CD1c-positive myeloid dendritic cell (primary cell): ENCODE measurements around the gene PMPCA.

Experiments used
- DNase-seq: peaks from one replicate; pipeline ENCODE4 v3.0.0-alpha.2; 2016; ENCODE audit errors: extremely low spot score

PMPCA gene

DNA sequence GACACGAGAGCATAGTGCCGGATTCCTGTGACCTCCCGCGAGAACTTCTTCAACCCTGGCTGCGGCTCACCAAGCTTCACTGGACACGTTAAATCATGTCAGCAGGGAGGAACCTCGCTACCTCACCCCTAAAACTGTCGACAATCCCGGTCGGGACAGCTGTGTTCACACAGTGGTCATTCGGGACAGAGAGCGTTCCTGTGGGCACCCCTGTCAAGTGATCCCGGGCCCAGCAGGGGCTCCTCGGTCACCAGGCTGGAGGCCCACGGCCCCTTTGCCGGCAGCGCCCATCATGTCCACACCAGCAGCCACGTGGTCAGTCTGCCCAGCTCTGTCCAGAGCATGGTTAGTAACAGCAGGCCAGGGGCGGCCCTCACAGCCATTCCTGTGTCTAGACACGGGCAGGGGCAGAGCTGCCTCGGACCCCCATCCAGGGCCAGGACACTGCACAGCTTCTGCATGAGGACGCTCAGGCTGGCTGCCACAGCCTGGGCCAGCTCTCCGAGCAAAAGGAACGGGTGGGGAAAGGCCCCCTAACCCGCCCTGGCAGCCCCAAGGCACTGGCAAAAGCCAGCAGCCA is 25.7 kb downstream of the PMPCA start:
- no peak for DNase-seq

DNA sequence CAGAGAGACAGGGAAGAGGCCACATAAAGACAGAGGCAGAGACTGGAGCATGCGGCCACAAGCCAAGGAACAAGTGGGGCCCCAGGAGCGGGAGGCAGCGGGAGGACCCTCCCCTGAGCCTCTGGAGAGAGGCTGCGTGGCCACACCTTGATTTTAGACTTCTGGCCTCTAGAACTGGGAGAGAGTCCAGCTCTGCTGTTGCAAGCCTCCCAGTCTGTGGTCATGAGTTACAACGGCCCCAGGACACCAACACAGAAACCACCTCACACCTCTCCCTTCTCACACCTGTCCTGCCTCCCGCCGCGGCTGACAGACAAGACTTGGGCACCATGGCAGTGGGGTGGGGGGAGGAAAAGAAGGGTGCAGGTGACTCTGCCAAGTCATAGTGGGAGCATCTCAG is 27.0 kb downstream of the PMPCA start:
- DNase-seq = no peak

DNA sequence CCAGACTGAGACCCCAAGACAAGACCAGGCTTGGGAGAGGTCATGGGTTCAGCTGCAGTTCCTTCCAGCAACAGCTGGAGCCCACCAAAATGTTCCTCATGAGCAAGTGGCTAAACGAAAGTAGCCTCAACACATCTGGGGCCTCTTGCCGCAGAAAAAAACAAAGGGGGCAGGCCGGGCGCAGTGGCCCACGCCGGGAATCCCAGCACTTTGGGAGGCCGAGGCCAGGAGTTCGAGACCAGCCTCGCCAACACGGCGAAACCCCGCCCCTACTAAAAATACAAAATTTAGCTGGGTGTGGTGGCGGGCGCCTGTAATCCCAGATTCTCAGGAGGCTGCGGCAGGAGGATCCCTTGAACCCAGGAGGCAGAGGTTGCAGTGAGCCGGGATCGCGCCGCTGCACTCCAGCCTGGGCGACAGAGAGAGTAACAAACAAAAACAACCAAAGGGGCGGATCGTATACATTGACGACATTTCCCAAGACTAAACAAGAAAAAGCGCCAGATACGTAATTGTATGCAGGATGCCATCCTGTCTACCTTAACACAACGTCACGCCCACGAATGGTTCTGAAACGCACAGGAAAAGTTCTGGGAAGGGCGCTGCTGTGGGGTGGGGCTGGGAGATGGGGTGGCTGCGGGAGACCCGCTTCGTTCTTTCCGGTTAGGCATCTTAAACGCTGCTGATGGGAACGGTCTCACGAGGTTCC is 27.5 kb downstream of the PMPCA start:
- DNase-seq = no peak

DNA sequence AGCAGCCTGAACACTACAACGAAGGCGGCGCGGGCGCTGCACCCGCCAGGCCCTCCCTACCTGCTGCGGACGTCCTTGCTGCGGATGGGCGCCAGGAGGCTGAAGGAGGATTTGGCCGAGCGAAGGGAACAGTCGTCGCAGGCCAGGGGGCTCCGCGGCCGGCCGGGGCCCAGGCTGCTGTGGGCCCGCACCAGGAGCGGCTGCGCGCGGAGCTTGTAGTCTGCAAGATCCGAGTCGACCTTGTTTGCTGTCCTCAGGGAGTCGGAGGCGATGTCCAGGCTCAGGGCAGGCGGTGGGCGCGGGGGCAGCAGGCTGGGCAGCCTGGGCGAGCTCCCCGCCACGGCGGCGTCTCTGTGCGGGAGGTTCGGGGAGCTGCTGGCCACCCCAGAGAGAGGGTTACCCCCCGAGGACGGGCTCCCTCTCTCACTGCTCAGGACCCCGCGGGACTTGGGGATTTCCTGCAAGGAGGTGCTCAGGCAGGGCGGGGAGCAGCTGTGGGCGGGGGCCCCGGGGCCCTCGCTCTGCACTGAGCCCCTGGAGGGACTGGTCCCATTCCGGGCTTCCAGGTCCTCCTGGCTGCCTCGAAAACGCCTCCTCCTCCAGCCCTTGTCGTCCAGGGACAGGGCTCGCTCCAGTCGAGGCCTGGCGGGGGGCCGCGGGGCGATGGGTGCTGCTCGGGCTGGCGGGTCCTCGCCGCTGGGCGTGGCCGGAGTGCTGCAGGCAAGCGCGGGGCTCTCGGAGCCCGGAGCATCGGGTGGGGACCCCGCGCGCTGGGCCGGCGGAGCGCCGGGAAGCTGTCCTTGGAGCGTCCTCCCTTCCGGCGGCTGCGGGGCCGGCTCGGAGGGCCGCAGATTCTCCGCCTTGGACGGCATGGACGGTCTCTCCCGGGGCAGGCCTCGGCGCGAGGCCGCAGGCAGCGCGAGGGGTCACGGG is 28.4 kb downstream of the PMPCA start:
- peak; percentile 33 for DNase-seq

DNA sequence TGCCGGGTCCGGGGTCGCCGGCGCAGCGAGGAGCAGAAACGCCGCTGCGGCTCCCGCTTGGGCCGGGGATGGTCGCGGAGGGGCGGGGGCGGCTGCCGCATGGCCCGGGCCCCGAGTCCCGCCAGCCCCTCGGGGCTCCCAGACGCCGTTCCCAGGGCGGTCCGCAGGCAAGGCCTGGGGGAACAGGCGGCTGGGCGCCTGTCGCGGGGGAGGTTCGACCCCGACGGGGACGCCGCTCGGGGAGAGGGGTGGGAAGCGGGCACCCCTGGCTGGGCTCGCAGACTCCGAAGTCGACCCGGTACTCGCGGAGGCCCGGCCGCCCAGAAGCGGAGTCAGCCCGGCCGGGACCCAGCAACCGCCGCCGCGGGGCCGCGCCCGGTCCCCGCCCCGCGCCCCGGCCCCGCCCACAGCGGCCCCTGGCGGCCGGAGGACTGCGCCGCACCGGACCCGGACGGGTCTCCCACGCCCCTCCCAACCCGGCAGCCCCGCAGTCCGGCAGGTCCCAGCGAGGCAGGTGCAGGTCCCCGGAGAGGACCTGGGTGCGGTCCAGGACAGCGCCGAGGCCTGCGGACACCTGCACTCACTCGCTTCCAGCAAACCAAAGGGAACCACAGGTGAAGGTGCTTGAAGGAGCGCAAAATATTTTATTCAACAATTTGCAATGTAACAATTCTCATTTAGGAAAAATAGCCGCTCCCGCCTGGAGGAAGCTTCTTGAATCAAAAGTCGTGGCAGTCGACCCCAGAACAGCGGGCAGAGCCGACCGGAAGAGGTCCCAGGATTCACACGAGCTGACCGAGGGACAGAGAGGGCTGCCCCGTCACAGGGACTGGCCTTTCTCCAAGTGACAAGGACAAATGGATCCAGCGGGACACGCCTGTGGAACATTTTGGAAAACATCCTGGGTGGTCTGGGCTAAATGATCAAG is 29.3 kb downstream of the PMPCA start, which contains the start of gene INPP5E:
Gene INPP5E, minus strand, starts transcription at position 365 of the 928 bp plus-strand sequence. CDS start 426 bp downstream, outside the sequence.
- DNase-seq = peak; percentile 83

DNA sequence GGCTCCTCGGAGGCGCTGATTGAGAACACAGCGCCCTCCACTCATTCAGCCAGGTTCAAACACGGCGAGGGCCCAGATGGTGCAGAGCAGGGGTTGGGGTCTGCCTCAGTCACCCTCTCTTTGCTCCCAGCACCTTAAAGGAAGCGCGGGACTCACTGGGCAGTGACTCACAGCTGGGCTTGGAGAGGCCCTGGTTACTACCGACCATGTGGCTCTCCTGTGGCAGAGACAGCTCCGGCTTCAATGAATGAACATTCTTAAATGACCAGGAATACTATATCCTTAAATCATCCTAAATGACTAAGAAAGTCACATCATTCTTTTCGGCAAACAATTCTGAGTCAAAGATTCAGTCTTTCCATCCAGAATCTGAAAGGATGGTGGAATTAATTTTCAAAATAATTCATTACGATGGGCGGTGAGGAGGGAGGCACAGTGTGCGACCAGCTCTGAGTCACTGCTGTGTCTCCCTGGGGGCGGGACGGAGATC is 30.8 kb downstream of the PMPCA start:
- DNase-seq = no peak

DNA sequence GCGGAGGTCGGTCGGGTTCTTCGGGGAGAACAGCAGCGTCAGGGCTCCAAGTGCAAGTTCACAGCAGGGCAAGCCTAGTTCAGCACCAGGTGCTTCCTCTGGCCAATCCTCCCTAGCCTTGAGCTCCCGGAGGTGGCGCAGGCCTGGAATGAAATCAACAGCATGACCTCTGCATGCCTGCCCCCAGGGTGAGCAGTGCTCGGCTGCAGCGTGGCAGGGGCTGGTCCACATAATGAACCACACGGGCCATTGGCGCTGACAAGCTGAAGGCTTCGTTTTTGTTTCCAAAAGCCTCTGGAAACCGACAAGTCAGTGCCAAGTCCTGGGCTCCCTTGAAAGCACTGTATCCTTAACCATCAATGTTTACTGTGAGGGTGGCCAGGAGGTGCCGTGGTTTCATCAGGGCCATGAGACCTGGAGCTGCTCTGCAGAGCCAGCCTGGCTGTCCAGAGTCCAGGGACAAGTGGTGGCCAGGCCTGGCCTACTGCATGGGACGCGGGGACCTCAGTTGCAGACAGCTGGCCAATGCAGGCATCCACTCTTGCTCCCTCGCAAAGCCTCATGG is 31.3 kb downstream of the PMPCA start:
- DNase-seq = no peak

DNA sequence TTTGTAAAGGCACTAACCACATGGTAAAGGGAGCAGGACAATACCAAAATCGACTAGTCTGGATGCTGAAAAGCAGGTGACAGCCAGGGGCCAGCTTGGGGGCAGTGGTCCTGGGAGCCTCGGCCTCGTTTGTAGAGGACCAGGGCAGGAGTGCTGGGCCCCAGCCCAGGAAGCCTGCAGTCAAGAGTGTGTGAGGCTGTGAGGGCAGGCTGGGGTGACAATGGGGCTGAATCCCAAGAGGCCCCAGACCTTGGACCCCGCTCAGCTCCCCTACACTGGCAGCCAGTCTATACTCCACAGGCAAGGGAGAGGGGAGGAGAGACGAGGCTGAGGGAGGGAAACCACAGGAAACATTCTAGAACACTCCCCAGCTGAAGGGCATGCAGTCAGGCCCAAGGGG is 31.8 kb downstream of the PMPCA start:
- no peak for DNase-seq

DNA sequence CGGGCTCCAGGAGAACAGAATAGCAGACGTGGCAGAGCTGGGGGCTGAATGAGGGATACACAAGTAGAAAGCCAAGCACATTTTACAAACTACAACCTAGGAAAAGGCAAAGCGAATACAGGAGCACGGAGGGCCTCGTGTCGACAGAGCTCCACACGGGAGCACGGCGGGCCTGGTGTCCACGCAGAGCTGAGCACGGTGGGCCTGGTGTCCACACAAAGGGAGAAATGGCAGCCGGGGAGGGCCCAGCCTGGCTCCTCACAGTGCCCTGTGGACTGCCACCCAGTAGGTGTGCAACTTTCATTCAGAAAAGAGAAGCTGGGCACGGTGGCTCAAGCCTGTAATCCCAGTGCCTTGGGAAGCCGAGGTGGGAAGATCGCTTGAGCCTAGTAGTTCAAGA is 32.6 kb downstream of the PMPCA start:
- no peak for DNase-seq

DNA sequence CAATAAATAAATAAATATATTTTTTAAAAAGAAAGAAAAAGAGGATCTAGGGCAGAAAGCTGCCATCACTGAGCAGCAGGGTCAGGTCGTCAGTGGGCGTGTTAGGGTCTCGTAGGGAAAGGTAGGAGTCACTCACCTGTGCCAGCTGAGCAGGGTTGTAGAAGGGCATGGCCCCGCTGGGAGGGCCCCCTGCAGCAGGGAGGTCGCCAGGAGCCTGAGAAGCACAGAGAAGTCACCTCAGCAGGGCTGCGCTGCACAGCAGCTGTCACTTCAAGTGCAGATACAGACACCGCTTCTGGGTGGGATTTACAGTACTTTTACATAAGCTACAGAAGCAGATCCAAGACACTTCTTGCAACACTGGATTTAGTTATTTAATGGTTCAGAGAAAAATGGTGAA is 33.2 kb downstream of the PMPCA start:
- DNase-seq = no peak

DNA sequence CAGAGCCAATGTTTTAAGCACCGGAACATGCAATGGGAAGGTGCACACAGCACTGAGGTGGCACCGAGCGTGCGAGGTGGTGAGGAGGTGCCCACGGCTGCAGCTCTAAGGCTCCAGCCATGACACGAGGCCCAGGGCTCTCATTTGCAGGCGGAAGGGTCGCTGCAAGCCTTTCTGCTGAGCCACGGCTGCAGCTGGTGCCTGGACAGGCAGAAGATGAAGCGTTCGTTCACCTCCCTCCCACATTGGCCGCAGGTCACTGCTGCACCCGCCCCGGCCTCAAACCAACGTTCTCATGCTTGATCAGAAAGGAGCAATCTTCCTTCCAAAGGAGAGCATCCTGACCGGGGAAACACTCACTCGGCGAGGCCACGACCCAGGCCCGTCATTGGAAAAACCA is 33.6 kb downstream of the PMPCA start:
- no peak for DNase-seq

DNA sequence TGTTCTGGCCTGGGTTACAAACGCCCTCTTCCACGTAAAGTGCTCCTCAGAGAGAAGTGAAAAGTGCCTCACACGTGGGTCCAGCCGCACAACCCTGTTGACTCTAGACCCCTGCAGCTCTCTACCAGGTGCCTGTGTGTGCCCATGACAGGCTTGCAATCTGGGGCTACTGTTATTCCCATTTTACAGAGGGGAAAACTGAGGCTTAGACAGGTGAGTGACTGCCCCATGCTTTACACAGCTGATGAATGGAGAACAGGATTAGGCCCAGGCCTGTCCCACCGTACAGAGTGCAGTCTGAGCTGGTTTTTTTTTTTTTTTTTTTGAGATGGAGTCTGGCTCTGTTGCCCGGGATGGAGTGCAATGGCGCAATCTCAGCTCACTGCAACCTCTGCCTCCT is 35.3 kb downstream of the PMPCA start:
- DNase-seq = no peak

DNA sequence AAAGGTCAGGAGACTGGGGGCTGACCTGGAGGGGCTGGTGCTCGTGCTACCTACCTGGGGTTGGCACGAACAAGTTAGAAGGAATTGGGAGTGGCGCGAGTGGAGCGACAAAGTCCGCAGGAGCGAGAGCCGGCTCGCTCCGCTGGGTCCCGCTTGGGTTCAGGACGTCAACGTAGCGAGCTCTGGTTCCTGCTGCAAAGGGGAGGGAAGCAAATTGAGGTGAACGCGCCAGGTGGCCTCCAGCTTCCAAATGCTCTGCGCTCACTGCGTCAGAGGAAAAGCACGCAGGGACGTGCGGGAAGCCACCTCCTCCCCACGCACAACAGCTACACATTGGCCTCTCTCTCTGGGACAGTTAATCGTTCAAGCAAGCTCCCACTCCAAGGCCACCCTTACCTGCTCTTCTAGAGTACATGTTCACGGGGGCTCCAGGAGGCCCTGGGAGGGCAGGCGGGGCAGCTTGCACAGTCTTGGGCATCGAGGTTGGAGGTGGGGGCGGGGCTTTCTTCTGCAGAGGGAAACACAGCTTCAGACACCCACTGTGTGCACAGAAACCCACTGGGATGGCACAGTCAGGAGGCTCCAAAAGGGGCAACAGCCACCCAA is 36.8 kb downstream of the PMPCA start:
- no peak for DNase-seq

DNA sequence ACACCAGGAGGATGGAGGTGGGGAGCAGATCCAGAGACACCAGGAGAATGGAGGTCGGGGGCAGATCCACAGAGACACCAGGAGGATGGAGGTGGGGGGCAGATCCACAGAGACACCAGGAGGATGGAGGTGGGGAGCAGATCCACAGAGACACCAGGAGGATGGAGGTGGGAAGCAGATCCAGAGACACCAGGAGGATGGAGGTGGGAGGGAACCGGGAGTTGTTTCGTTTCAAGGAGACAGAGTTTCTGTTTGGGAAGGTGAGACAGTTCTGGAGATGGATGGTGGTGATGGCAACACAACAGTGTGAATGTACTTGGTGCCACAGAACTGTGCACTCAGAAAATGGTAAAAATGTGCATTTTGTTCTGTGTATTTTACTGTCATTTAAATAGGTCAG is 38.2 kb downstream of the PMPCA start:
- no peak for DNase-seq

DNA sequence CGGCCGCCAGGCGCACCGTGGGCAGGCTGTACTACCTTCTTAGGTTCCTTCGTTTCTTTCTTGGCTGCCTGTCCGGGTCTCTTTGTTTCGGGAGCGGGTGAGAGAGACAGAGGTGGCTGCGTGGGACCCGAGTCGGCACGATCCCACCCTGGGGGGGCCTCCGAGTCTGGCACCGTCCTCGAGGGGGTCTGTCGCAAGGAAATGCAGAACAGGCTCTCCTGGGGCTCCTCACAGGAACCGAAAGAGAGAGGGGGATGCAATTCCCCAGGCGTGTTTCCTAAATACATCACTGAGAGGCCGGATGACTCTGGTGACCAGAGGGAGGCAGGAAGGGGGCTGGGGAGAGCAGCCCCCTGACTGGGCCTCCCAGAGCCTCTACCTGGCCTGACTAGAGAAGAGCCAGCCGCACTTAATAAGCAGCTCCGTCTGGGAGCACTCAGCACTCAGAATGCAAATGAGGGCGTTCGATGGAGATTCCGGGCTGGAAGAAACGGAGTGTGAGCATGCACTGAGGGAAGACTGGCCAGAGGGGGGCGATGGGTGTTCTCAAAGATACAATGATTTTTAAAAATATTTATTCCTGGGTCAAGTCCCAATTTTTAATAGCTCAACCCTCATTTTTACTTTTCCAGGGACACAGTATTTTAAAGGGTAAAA is 40.9 kb downstream of the PMPCA start:
- no peak for DNase-seq

DNA sequence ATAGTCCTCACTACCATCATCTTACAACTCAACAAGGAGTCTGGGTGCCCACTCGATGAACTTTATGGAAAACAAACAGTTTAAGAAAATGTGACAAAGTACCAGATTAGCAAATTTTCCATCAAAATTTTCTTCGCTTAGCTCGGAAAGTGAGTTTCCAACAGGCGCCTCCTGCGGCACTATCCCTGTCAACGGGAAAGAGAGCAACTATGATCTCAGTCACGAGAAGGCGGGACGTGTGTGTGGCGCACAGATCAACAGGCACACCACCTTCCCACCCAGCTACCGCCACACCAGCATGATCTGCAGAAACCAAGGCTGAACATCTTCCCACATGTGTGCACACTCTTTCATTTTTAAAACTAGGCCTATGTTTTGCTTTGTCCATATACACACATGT is 42.9 kb downstream of the PMPCA start:
- no peak for DNase-seq

DNA sequence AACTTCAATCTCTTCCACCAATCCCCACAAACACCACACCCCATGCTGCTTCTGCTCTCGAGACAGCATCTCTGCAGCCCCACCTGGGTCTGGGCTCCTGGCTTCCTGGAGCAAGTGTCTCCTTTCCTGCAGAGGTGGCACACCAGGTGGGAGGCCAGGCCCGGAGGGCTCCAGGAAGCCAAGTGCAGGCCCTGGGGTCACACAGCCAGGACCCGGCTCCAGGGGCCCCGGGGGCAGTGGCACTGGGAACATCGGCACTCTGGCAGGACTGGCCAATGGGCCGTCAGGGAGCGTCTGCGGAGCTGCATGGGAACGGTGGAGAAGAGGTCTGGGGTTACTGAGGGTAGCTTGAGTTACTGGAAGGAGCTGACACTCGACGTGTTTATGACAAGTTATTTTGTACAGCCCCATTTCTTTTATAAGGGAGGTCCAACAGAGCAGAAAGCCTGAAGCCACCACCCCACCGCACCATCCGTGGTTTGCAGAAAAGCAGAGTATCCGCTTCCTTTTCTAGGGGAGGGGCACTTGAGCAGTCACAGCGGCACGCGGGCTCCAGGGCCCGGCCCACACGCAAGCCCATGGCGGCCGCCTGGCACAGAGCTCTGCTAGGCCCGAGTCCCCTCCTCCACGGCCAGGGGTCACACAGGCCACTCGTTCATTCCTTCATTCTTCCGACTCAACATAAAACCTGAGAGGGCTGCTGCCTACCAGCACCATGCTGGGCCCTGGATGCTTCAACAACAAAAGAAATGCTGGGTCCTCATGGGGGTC is 43.8 kb downstream of the PMPCA start:
- no peak for DNase-seq

DNA sequence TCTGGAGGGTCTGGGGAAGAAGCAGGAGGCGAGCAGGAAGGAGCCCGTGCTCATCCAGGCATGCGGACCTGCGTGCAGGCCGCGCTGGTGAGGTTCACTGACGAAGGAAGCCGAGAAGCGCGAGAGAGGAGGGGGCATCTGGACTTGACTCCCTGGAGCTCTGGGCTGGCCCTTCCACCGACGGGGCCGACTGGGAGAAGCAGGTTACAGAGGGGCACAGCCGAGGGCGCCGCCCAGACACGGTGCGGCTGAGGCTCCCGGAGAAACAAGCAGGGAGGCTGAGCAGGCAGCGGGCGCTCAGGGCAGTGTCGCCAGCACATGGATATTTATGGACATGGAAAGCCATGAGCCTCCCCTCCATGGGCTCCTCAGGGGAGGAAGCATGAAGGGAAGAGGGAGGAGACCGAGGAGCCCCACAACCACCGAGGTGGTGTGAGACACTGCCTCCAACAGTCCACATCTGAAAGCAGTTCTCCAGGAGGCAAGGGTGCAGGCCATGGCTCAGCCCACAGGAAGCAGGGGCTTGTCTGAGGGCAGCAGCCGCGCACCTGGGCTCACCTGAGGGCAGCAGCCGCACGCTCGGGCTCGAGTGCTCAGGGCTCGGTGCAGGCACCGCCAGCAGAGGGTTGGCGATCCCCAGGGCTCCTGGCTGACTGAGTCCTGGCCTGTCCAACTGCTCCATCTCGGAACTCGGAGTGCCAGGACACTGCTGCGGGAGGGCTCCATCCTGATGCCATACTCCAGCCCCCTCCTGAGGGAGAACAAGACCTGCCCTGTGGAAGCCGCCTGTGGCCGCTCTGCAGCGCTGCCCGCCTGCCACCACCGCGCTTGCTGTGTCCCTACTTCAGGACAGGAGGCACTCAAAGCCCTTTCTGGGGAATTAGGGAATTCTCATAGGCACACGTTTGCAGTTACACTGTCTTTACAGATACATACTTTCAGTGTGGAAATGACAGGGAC is 44.9 kb downstream of the PMPCA start:
- DNase-seq = no peak
